Measurements from ENCODE around the gene SPOCD1.

SPOCD1 gene

GRCh38 chr1:31843506-31843905 lies 27.7 kb upstream of the SPOCD1 start:
- Histone ChIP-seq H3K4me1 (ENCODE audit: insufficient read depth, low read length) (no peaks in the 10 kb centered on the region), H3K36me3 (ENCODE audit: insufficient read depth, low read depth, low read length) (no peaks in the 10 kb centered on the region), H3K27me3 (ENCODE audit: insufficient read depth, low read length) (no peaks in the 10 kb centered on the region), H3K4me3 (ENCODE audit: low read length) (no peak overlapping the region), H3K9ac (ENCODE audit: low read depth, low read length) (no peak overlapping the region), H3K9me3 (ENCODE audit: insufficient read depth, low read depth, low read length) (no peaks in the 10 kb centered on the region), H3K27ac (ENCODE audit: low read length) (no peak overlapping the region)

- Histone ChIP-seq H3K4me1 (ENCODE audit: insufficient read depth, low read length) (no peaks in the 10 kb centered on the region), H3K27ac (ENCODE audit: low read length) (no peak overlapping the region), H3K9ac (ENCODE audit: low read depth, low read length) (no peak overlapping the region), H3K9me3 (ENCODE audit: insufficient read depth, low read depth, low read length) (no peaks in the 10 kb centered on the region), H3K36me3 (ENCODE audit: insufficient read depth, low read depth, low read length) (no peaks in the 10 kb centered on the region), H3K27me3 (ENCODE audit: insufficient read depth, low read length) (no peaks in the 10 kb centered on the region), H3K4me3 (ENCODE audit: low read length) (no peak overlapping the region)
These were observed 24.0 kb upstream of the SPOCD1 start for GRCh38 chr1:31839662-31840343.

GRCh38 chr1:31837451-31838158 lies 21.8 kb upstream of the SPOCD1 start:
- Histone ChIP-seq H3K4me1 (ENCODE audit: insufficient read depth, low read length) (no peaks in the 10 kb centered on the region), H3K9ac (ENCODE audit: low read depth, low read length) (no peak overlapping the region), H3K9me3 (ENCODE audit: insufficient read depth, low read depth, low read length) (no peaks in the 10 kb centered on the region), H3K27me3 (ENCODE audit: insufficient read depth, low read length) (no peaks in the 10 kb centered on the region), H3K36me3 (ENCODE audit: insufficient read depth, low read depth, low read length) (no peaks in the 10 kb centered on the region), H3K4me3 (ENCODE audit: low read length) (no peak overlapping the region), H3K27ac (ENCODE audit: low read length) (no peak overlapping the region)

- H3K9me3 ChIP-seq (ENCODE audit: insufficient read depth, low read depth, low read length): no peaks in the 10 kb centered on the region
- H3K27ac ChIP-seq (ENCODE audit: low read length): no peak overlapping the region
- H3K4me3 ChIP-seq (ENCODE audit: low read length): no peak overlapping the region
- no peaks in the 10 kb centered on the region for H3K27me3 ChIP-seq (ENCODE audit: insufficient read depth, low read length)
- no peaks in the 10 kb centered on the region for H3K4me1 ChIP-seq (ENCODE audit: insufficient read depth, low read length)
- no peaks in the 10 kb centered on the region for H3K36me3 ChIP-seq (ENCODE audit: insufficient read depth, low read depth, low read length)
- H3K9ac ChIP-seq (ENCODE audit: low read depth, low read length): no peak overlapping the region
These were observed 20.8 kb upstream of the SPOCD1 start for GRCh38 chr1:31836638-31837037.

DNA sequence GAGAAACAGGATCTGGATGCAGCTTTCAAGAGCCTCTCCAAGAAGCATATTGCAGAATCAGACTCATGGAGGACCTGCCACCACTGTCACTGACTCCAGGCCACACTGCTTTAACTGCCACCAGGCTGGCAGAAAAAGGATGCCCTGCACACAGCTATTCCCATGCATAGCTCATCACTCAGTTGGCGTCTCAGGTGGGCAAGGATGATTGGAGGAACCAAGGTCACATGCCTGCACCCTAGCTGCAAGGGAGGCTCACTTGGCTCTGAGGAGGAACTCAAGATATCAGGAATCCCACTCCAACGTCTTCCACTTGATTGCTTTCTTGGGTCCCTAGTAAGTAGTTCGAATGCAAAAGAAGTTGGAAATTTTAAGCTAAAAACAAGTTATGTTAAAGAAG lies 19.6 kb upstream of the SPOCD1 start:
- Histone ChIP-seq H3K27ac (ENCODE audit: low read length) (no peak overlapping the region), H3K27me3 (ENCODE audit: insufficient read depth, low read length) (no peaks in the 10 kb centered on the region), H3K4me1 (ENCODE audit: insufficient read depth, low read length) (no peaks in the 10 kb centered on the region), H3K36me3 (ENCODE audit: insufficient read depth, low read depth, low read length) (no peaks in the 10 kb centered on the region), H3K4me3 (ENCODE audit: low read length) (no peak overlapping the region), H3K9me3 (ENCODE audit: insufficient read depth, low read depth, low read length) (no peaks in the 10 kb centered on the region), H3K9ac (ENCODE audit: low read depth, low read length) (no peak overlapping the region)

GRCh38 chr1:31834501-31834900 lies 18.7 kb upstream of the SPOCD1 start:
- H3K36me3 ChIP-seq (ENCODE audit: insufficient read depth, low read depth, low read length): no peaks in the 10 kb centered on the region
- H3K4me1 ChIP-seq (ENCODE audit: insufficient read depth, low read length): no peaks in the 10 kb centered on the region
- no peak overlapping the region for H3K4me3 ChIP-seq (ENCODE audit: low read length)
- no peak overlapping the region for H3K9ac ChIP-seq (ENCODE audit: low read depth, low read length)
- H3K27me3 ChIP-seq (ENCODE audit: insufficient read depth, low read length): no peaks in the 10 kb centered on the region
- H3K9me3 ChIP-seq (ENCODE audit: insufficient read depth, low read depth, low read length): no peaks in the 10 kb centered on the region
- no peak overlapping the region for H3K27ac ChIP-seq (ENCODE audit: low read length)

DNA sequence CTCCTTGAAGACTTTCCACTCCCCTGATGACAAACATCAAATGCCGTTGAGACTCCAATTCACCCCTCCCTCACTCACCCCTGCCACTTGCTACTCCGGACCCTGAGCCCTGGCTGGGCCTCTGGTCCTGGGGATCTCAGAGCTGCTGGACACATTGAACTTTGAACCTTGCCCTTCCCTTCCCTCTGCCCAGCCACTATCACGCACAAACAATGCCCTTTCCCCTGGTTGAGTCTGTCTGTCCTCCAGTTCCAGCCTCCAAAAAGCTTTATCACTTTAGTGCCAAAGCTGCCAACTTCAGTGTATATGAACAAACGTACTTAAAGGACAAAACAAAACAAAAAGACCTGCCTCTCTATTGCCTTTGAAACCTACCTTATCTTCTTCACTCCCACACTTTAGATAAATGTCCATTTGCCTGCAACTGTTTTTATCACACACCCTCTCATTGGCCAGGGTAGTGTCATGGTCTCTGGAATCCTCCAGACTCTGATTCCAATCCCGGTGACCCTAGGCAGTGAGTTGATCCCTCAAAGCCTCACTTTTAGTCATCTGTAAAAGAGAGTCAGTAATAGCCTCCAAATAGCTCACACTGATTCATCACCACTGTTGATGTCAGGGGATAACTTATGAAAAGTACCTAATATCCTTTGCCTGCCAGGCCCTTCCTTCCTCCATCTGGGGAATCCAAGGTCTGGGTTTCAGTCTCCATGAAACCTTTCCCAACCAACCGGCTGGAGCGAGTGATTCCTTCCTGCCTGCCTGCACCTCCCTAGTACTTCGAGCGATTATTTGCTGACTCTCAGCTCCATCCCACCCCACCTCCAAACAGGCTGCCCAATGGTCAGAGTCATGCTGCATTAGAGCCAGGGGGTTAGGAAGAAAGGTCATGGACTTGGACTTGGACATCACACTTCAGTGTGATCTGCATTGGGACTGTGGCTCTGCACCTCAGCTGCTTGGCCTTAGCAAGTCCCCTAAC lies 15.9 kb upstream of the SPOCD1 start:
- no peak overlapping the region for H3K4me3 ChIP-seq (ENCODE audit: low read length)
- no peaks in the 10 kb centered on the region for H3K9me3 ChIP-seq (ENCODE audit: insufficient read depth, low read depth, low read length)
- H3K27ac ChIP-seq (ENCODE audit: low read length): no peak overlapping the region

GRCh38 chr1:31830511-31830910 lies 14.7 kb upstream of the SPOCD1 start:
- H3K27ac ChIP-seq (ENCODE audit: low read length): no peak overlapping the region
- H3K4me3 ChIP-seq (ENCODE audit: low read length): no peak overlapping the region
- H3K9ac ChIP-seq (ENCODE audit: low read depth, low read length): no peak overlapping the region
- no peaks in the 10 kb centered on the region for H3K27me3 ChIP-seq (ENCODE audit: insufficient read depth, low read length)
- no peaks in the 10 kb centered on the region for H3K4me1 ChIP-seq (ENCODE audit: insufficient read depth, low read length)
- no peaks in the 10 kb centered on the region for H3K36me3 ChIP-seq (ENCODE audit: insufficient read depth, low read depth, low read length)
- H3K9me3 ChIP-seq (ENCODE audit: insufficient read depth, low read depth, low read length): no peaks in the 10 kb centered on the region

More for the DNA sequence above, 15.9 kb upstream of the SPOCD1 start:
- H3K9ac ChIP-seq (ENCODE audit: low read depth, low read length): no peak overlapping the region
- H3K36me3 ChIP-seq (ENCODE audit: insufficient read depth, low read depth, low read length): no peaks in the 10 kb centered on the region
- no peaks in the 10 kb centered on the region for H3K27me3 ChIP-seq (ENCODE audit: insufficient read depth, low read length)
- H3K4me1 ChIP-seq (ENCODE audit: insufficient read depth, low read length): no peaks in the 10 kb centered on the region

DNA sequence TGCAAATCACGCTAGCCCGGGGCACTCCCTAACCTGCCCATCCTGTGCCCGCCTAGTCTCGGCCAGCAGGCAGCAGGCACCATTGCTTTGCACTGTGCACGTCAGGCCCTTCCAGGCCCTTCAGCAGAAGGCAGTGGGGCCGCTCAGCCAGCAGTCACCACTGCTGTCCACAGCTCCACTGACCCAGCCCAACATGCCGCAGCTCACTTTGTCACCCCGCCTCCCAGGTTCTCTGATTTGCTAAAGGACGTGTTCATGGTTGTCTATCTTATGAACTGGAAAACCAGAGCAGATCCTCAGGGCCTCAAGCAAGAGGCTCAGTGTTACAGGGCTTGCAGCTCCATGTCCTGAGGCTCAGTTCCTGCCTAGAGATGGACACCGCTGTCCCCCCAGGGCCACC lies 14.2 kb upstream of the SPOCD1 start:
- H3K9me3 ChIP-seq (ENCODE audit: insufficient read depth, low read depth, low read length): no peaks in the 10 kb centered on the region
- H3K27me3 ChIP-seq (ENCODE audit: insufficient read depth, low read length): no peaks in the 10 kb centered on the region
- H3K27ac ChIP-seq (ENCODE audit: low read length): no peak overlapping the region
- H3K36me3 ChIP-seq (ENCODE audit: insufficient read depth, low read depth, low read length): no peaks in the 10 kb centered on the region
- no peaks in the 10 kb centered on the region for H3K4me1 ChIP-seq (ENCODE audit: insufficient read depth, low read length)
- no peak overlapping the region for H3K4me3 ChIP-seq (ENCODE audit: low read length)
- H3K9ac ChIP-seq (ENCODE audit: low read depth, low read length): no peak overlapping the region

GRCh38 chr1:31828926-31829690 lies 13.3 kb upstream of the SPOCD1 start:
- no peak overlapping the region for H3K27ac ChIP-seq (ENCODE audit: low read length)

GRCh38 chr1:31828341-31828740 lies 12.5 kb upstream of the SPOCD1 start:
- Histone ChIP-seq H3K27ac (ENCODE audit: low read length) (no peak overlapping the region), H3K9me3 (ENCODE audit: insufficient read depth, low read depth, low read length) (no peaks in the 10 kb centered on the region), H3K27me3 (ENCODE audit: insufficient read depth, low read length) (no peaks in the 10 kb centered on the region), H3K9ac (ENCODE audit: low read depth, low read length) (no peak overlapping the region), H3K36me3 (ENCODE audit: insufficient read depth, low read depth, low read length) (no peaks in the 10 kb centered on the region), H3K4me1 (ENCODE audit: insufficient read depth, low read length) (no peaks in the 10 kb centered on the region), H3K4me3 (ENCODE audit: low read length) (no peak overlapping the region)

More at GRCh38 chr1:31828926-31829690, 13.3 kb upstream of the SPOCD1 start:
- Histone ChIP-seq H3K4me1 (ENCODE audit: insufficient read depth, low read length) (no peaks in the 10 kb centered on the region), H3K36me3 (ENCODE audit: insufficient read depth, low read depth, low read length) (no peaks in the 10 kb centered on the region), H3K4me3 (ENCODE audit: low read length) (no peak overlapping the region), H3K9ac (ENCODE audit: low read depth, low read length) (no peak overlapping the region), H3K27me3 (ENCODE audit: insufficient read depth, low read length) (no peaks in the 10 kb centered on the region), H3K9me3 (ENCODE audit: insufficient read depth, low read depth, low read length) (no peaks in the 10 kb centered on the region)
